Hematopoietic multipotent progenitor cell treated with erythropoietin and hydrocortisone succinate and interleukin-3 and kit ligand, for 15 days (in vitro differentiated cells): Measurements from ENCODE around the gene MLPH.
A peak's percentile ranks its signal among the peaks of the same experiment; 100 is the strongest.
"Not testable (repeated sequence)": the region's sequence is repeated elsewhere in the genome, so short reads cannot be mapped to it uniquely, and the experiment has no call there.

ENCODE experiments used
- DNase-seq: peaks from one replicate; pipeline ENCODE4 v3.0.0-alpha.2; 2015; ENCODE audit warnings: low spot score

The MLPH gene

DNA sequence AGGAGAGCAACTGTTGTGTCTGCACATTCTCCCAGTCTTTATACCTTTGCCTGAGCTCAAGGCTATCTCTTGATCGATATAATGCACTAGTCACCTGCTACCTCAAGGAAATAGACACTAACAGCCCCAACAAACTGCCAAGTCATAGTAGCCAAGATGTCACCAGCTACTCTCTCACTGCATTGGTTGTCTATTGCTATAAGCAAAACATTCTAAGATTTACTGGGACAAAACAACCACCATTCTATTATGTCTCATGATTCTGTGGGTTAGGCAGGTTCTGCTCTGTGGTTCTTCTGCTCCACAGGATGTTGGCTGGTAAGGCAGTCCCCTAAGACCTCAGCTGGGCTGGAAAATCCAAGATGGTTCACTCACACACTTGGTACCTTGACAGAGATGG is 28.5 kb upstream of the MLPH start:
- DNase-seq: no peak

DNA sequence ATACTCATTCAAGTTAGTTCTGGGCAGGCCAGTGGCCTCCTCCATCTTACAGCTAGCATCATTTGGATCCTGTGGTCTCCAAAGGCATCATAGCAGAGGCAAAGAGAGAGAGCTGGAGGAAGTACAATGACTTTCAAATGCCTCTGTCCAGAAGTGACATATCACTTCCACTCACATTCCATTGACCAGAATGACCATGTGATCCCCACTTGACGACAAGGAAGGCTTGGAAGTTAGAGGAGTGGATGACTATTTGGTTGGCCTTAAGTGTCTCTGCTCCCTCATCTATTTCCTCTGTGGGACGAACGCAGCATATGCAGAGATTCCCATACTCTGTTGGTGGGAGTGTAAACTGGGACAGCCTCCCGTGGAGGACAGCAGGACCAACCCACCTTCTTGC is 27.8 kb upstream of the MLPH start:
- DNase-seq: no peak

DNA sequence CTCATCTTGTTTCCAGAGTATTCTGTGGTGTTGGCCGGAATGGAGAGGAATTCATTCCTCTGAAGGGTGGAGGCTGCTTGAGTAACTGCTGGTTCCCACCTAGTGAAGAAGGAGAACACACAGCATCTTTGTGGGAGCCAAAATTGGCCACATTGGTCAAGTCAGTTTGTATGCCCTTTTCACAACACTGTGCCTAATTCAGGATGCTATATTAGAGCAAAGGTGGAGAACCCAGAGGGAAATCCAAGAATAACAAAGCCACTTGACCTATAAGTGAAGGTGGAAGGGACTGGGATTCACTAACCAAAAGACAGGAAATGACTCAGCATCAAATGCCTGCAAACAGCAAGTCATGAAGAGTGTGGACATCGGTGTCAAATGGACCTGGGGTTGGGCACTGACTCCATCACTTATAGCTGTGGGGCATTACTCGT is 27.3 kb upstream of the MLPH start:
- DNase-seq: no peak

DNA sequence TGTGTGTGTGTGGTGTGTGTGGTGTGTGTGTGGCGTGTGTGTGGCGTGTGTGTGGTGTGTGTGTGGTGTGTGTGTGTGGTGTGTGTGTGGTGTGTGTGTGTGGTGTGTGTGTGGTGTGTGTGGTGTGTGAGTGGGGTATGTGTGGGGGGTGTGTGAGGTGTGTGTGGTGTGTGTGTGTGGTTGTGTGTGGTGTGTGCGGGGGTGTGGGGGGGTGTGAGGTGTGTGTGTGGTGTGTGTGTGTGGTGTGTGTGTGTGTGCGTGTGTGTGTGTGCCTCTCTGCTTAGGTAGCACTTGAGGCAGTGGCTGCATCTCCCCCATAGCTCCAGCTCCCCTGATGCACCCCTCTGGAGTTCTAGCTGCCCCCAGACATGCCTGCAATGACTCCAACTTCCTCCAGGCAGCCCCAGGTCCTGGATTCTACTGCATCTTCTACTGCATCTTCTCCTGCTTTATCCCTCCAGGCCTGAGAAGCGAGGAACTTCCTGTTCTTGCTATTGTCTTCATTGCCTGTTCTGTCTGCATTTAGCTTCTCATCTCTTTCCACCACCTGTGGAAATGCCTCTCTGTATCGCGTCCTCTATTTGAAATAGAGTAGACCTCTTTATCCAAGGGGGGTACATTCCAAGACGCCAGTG is 22.2 kb upstream of the MLPH start:
- no peak for DNase-seq

- no peak for DNase-seq
These were observed 21.4 kb upstream of the MLPH start for GRCh38 chr2:237465515-237466148.

DNA sequence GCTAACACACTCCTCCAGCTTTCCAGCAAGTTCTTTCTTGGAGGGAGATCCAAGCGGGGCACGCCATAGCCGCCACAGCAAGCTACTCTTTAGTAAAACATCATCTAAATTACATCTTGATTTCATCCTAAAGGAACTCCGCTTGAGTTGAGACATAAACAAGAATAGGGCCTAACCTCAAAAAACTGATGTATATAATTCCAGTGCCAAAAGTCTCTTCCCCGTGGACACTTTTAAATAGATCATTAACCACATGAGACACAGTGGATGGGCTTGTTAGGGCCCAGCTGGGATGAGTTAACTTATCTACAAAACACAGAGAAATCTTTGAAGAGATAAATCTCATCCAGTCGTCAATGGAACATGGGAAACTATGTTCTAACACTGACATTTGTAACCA is 20.8 kb upstream of the MLPH start:
- DNase-seq: no peak

GRCh38 chr2:237467447-237468179 is 19.4 kb upstream of the MLPH start:
- no peak for DNase-seq

DNA sequence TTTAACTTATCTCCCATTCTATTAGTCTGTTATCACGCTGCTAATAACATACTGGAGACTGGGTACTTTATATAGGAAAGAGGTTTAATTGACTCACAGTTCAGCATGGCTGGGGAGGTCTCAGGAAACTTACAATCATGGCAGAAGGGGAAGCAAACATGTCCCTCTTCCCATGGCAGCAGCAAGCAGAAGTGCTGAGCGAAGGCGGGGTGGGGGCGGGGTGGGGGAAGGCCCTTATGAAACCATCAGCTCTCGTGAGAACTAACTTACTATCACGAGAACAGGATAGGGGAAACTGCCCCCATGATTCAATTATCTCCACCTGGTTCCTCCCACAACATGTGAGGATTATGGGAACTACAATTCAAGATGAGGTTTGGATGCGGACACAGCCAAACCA is 17.6 kb upstream of the MLPH start:
- DNase-seq: not testable (repeated sequence)

DNA sequence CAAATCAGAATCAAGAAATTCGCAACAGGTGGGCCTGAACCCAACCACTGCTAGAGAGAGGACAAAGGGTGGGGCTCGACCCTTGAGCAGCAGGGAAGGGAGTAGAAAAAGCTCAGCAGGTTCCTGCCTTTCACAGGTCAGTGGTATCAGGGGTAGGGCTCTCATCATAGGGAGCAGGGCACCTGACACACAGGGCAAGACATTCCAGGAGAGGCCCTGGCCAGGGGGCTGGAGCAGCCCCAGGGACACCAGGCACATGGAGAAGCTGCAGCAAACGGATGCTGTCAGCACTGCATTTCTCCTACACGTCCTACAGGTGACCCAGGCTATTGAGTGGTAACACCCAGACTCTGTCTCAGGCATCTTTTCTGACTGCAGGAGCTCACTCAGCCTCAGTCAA is 17.2 kb upstream of the MLPH start:
- no peak for DNase-seq

DNA sequence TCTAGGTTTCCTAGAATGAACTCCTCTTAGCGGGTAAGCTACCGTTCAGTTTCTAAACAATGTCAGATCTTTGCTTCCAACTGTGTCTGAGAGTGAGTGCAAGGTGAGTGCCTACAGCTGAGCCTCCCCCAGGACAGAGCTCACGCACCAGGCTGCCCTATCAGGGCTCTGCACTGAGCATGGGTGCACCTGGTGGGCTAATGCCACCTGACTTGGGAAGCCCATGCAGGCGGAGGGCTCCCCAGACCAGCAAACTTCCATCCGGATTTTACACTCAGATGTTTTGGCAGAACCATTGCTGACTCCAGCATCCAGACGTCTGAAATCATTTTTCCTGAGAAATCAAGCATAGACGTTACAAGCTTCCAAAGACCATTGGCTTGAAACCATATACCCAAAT is 16.1 kb upstream of the MLPH start:
- no peak for DNase-seq

DNA sequence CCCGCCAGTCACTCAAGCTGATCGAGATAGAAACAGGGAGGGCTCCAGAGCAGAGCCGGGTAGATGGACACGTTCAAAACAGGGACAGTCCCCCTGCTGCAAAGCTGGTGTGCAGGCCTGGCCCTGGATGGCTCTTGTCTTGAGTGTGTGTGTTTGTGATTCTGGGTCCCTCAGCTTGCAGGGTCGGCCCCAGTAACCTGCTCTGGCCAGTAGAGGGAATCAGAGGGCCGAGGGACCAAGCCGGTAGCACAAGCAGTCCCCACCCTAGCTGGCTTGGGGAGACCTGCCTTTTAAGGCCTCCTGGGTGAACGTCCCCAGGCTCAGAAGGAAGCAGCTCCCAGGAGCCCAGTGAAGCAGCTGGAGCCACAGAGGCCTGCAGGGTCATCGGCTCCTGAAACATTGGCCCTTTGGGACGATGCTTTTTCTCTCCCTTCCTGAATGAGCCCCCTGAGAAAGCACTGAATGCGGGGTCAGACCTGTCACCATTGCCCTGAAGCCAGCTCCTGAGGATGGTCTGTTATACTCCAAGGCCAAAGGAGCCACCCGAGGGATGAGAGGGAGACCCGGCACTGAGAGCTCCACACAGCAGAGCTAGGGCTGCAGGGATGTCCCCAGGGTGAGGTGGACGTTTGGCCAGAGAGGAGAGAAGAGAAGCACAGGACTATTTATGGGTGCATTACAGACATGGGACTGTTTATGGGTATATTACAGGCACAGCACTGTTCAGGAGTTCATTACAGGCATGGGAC is 15.4 kb upstream of the MLPH start:
- peak; percentile 21 for DNase-seq

GRCh38 chr2:237472187-237472712 is 14.8 kb upstream of the MLPH start:
- no peak for DNase-seq

DNA sequence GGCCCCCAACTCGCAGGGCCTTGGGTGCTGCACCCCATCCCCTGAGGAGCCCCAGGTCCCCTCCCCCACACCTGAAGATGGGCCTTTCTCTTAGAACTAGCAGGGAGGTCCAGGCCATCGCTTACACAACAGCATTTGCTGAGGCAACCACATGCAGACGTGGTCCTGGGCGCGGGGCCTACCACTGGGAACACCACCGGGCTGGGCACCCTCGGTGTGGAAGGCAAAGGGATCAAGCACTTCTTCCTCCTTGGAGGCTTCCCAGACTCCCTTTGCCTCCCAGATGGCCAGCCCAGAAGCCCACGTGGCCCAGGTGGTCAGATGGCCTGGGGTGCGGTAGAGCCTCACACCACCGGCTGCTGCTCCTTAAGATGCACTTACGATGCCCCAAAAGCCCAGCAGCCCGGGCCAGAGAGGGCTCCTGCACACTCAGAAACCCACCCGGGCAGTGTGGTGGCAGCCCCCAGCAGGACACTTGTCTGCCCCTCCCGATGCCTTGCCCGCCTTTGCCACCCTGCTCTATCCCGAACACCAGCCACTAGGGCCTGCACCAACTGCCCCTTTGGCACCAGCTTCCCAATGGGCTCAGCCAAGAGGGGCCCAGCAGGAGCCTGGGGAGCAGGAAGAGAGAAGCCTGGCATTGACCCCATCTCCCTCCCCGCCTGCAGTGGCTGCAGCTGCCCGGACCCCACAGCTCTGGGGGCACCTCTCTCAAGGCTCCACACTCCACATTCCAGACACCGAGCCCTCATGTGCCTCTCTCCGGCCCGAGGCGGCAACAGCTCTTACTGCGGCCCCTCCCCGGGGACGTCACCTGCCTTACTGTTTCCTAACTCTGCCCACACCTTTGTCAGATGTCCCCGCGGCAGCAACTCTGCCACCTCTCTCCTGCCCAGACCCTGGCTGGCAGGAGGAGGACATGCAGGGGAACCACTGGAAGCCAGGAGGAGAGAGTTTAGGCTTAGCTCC is 13.9 kb upstream of the MLPH start:
- no peak for DNase-seq

- DNase-seq: no peak
These were observed 13.1 kb upstream of the MLPH start for GRCh38 chr2:237473878-237474441.

- no peak for DNase-seq
These were observed 12.6 kb upstream of the MLPH start for GRCh38 chr2:237474442-237474911.

DNA sequence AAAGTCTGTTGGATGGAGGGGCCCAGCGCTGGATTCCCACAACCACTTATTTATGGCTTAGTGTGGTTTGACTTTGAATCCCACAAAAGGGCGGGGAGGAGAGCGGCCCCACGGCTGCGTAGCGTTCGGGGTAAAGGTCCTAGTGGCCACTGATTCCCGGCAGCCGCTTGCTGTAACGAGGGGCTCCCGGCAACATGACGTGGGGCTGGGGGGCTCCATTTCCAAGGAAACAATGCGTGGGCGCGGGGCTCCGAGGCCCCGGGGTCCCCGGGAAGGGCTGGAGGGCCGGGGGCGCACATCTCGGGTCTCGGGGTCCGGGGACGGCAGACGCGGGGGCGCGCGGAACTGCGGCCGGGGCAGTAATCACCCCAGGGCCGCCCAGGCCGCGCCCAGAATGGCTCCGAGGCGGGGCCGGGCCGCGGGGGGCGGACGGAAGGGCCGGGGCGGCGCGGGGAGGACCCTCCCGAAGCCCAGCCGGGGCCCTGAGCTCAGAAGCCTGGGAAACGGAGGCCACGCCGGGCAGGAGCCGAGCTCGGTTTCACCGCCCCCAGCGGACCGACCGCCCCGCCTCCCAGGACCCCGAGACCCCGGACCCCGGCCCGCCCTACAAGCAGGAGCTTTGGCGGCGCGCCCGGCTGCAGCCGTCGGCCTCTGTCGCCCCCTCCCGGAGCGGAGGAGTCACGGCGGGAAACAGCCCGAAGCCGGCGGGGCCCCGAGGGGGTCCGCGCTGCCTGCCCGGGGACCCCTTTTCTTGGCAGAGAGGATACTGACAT is 11.9 kb upstream of the MLPH start:
- peak; percentile 65 for DNase-seq

GRCh38 chr2:237475704-237476141 is 11.3 kb upstream of the MLPH start:
- no peak for DNase-seq

DNA sequence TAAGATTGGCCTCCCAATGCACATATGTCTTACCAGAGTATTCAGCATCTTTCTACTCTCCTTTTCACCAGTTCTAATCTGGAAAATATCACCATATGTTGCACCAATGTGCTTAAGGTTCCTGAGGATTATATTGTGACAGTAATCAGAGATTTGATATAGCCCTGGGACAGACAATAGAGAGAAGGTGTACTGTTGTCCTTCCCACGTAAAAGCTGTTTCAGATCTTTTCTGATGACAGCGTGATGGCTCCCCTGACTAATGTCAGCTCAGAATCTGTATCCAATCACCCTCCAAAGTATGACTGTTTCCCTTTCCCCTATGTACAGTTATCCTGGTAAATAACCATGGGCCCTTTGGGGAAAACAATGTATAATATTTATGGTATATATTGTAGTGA is 9.0 kb upstream of the MLPH start:
- no peak for DNase-seq

- no peak for DNase-seq
These were observed 8.1 kb upstream of the MLPH start for GRCh38 chr2:237478979-237479378.

DNA sequence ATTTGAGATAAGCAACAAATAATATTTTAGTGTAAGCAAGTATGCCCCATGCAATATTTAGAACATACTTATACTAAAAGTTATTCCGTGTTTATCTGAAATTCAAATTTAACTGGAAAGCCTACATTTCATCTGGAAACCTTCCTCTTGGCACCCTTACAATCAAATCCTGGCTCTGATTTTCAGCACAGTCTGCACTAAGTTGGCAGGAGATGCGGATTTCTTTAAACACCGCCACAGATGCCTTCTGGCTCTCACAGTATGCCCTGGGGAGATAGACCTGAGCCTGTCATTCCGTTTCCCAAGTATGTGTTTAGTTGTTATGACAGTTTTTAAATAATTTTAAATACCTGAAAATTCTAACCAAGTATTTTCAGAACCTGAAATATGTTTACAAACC is 7.3 kb upstream of the MLPH start:
- no peak for DNase-seq
